Umbilical cord (tissue), 2 donors: ENCODE measurements around the gene OAF. TPM values are rescaled to one million over a fixed set of nuclear protein-coding genes. Genes with fewer than 3 reads are reported as not detected.
"Not testable (repeated sequence)": the region's sequence is repeated elsewhere in the genome, so short reads cannot be mapped to it uniquely, and the experiment has no call there.

Experiments
- DNase-seq: peaks from one replicate; pipeline ENCODE4 v3.0.0-alpha.2; 2015; ENCODE audit warnings: low spot score
- total RNA-seq: library from RNA; depleted of rRNA; stranded (reverse); fragments of >200 nt; gene quantifications from one replicate; pipeline ENCODE4 v1.2.3, GENCODE V29; 2014; ENCODE audit warnings: low replicate concordance; ENCODE audit not compliant: insufficient read depth

The OAF gene
- total RNA-seq, 1 donor from 2014 or later, result 20.7 TPM

GRCh38 chr11:120270386-120270785 lies 59.6 kb downstream of the OAF start:
- no peak for DNase-seq

GRCh38 chr11:120271672-120272071 lies 60.8 kb downstream of the OAF start:
- no peak for DNase-seq

- no peak for DNase-seq
Measured at GRCh38 chr11:120272303-120272702, 61.5 kb downstream of the OAF start.

GRCh38 chr11:120273432-120273831 lies 62.6 kb downstream of the OAF start:
- DNase-seq, result no peak

GRCh38 chr11:120273956-120274355 lies 63.1 kb downstream of the OAF start:
- not testable (repeated sequence) for DNase-seq

GRCh38 chr11:120279502-120279901 lies 68.7 kb downstream of the OAF start:
- no peak for DNase-seq

Other genes starting within 250 kb of the OAF start
- gene TRIM29, start 72.9 kb upstream of the OAF start, total RNA-seq, result 39.7 TPM
- 3.1 TPM for gene POU2F3, start 29.1 kb downstream of the OAF start, total RNA-seq
- gene TLCD5, start 114.3 kb downstream of the OAF start, total RNA-seq, result 9.9 TPM
- 109 TPM for gene ARHGEF12, start 125.4 kb downstream of the OAF start, total RNA-seq